ENCODE results near the gene KIF1A. TPM values are rescaled to one million over a fixed set of nuclear protein-coding genes. Genes with fewer than 3 reads are reported as not detected.

The KIF1A gene
- total and polyA plus RNA-seq, 2 of the 8 experiments (the other 6 are each of a cell fraction or from before 2014, with no cell fraction given): 61.3 to 281 TPM

DNA sequence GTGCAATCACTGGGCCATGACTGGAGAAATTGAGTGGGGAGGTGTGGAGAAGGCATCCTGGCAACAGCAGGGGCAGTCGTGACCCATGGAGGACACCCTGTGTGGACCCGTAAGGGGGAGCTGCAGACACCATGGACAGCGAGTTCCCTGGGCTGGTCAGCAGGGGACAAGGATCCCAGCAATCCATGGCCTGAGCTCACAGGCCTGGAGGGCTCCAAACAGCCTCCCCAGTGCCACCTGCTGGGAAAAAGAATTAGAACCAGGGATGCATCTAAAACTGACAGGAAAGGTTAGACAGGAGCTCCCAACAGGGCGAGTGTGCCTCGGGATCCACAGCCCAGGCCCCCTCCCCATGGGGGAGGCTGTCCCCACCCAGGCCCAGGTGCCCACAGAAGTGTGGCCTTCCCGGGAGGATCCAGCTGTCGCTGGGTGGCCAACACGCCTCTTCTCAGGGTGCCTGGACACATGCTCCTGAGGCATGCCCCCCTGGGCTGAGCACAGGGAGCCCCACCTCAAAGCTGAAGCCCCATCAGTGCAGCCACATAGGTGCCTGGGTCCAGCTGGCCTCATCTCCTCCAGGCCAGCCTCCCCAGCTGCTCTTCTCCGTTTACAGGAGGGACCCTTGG is 20.5 kb upstream of the KIF1A start (continued):
- TF ChIP-seq TCF12 (IDR thresholded peaks at IDR 0.05; ENCODE audit: low read depth, low read length): no peak
- TF ChIP-seq, protein P1, sequence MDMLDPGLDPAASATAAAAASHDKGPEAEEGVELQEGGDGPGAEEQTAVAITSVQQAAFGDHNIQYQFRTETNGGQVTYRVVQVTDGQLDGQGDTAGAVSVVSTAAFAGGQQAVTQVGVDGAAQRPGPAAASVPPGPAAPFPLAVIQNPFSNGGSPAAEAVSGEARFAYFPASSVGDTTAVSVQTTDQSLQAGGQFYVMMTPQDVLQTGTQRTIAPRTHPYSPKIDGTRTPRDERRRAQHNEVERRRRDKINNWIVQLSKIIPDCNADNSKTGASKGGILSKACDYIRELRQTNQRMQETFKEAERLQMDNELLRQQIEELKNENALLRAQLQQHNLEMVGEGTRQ (IDR thresholded peaks at IDR 0.05; ENCODE audit: low read length): no peak
- no peak for TF ChIP-seq TAF1 (IDR thresholded peaks at IDR 0.05; ENCODE audit: low read depth, low read length)
- no peak for TF ChIP-seq CHD2 (IDR thresholded peaks at IDR 0.05; ENCODE audit: low read length)
- TF ChIP-seq, protein P2, sequence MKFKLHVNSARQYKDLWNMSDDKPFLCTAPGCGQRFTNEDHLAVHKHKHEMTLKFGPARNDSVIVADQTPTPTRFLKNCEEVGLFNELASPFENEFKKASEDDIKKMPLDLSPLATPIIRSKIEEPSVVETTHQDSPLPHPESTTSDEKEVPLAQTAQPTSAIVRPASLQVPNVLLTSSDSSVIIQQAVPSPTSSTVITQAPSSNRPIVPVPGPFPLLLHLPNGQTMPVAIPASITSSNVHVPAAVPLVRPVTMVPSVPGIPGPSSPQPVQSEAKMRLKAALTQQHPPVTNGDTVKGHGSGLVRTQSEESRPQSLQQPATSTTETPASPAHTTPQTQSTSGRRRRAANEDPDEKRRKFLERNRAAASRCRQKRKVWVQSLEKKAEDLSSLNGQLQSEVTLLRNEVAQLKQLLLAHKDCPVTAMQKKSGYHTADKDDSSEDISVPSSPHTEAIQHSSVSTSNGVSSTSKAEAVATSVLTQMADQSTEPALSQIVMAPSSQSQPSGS (IDR thresholded peaks at IDR 0.05; ENCODE audit: low read length): no peak
- TF ChIP-seq SIRT6 (IDR thresholded peaks at IDR 0.05; ENCODE audit: low read length): no peak
- no peak for TF ChIP-seq POLR2A (IDR thresholded peaks at IDR 0.05; ENCODE audit: control extremely low read depth in 1 of 2, low read depth in 2 of 2, low read length in 2 of 2)
